Measurements from ENCODE around the gene MYH16.
"Not testable (repeated sequence)": the region's sequence is repeated elsewhere in the genome, so short reads cannot be mapped to it uniquely, and the experiment has no call there.

Gene MYH16

DNA sequence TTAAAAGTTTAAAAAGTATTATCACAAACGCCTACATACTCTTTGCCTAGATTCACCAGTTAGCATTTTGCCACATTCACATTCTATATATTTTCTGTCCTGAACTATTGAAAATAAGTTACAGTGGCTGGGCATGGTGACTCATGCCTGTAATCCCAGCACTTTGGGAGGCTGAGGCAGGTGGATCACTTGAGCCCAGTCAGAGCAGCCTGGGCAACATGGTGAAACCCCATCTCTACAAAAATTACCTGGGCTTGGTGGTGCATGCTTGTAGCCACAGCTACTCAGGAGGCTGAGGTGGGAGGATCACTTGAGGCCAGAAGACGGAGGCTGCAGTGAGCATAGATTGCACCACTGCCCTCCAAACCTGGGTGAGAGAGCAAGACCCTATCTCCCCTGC is 58.4 kb downstream of the MYH16 start:
- peaks cover 45% of the 10 kb centered on the region for H3K36me3 Mint-ChIP-seq (ENCODE audit: low read depth)
- no peaks in the 10 kb centered on the region for H3K27me3 Mint-ChIP-seq
- H3K4me3 Mint-ChIP-seq: peak overlapping the region; percentile 37
- H3K9me3 Mint-ChIP-seq: no peaks in the 10 kb centered on the region
- peak overlapping the region; percentile 91 for H3K27ac Mint-ChIP-seq
- H3K4me1 Mint-ChIP-seq (ENCODE audit: low read depth): peaks cover 66% of the 10 kb centered on the region

DNA sequence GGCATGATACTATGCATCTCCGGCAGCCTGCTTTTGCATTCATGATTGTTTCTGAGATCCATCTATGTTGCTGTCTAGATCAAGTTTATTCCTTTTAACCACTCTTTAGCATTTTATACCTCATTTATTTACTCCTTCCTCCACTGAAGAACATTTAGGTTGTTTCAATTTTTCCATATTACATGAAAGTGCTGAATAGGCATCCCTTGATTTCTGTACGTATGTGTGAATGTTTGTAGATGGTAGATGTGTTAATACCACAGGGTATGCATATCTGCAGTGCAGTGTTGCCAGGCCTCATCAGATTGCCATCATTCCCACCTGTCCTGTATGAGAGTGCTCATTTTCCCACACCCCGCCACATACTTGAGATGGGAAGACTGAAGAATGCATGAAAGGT is 67.0 kb downstream of the MYH16 start:
- Mint-ChIP-seq H3K4me1 (ENCODE audit: low read depth) (peaks cover 6% of the 10 kb centered on the region), H3K27ac (no peak overlapping the region), H3K9me3 (no peaks in the 10 kb centered on the region), H3K27me3 (no peaks in the 10 kb centered on the region), H3K4me3 (no peak overlapping the region), H3K36me3 (ENCODE audit: low read depth) (peaks cover 59% of the 10 kb centered on the region)

DNA sequence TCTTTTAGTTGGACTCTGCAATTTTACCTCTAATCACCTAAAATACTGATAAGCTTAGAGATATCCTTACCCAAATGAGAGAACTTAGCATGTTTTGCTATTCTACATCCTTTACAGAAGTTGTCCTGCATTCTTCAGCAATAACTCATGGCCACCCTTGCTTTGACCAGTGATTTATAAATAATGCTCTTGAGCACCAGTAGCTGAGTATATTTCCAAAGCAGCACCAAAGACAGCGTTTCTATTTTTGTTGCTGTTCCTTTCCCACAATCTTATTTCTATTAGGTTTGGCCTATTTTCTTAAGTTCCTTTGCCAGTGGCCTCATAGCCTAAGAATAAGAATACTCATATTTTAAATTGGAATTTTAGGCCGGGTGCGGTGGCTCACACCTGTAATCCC is 68.0 kb downstream of the MYH16 start:
- H3K4me3 Mint-ChIP-seq: no peak overlapping the region
- H3K27me3 Mint-ChIP-seq: no peaks in the 10 kb centered on the region
- H3K36me3 Mint-ChIP-seq (ENCODE audit: low read depth): peaks cover 58% of the 10 kb centered on the region
- peaks cover 3% of the 10 kb centered on the region for H3K4me1 Mint-ChIP-seq (ENCODE audit: low read depth)
- H3K9me3 Mint-ChIP-seq: no peaks in the 10 kb centered on the region
- no peak overlapping the region for H3K27ac Mint-ChIP-seq

DNA sequence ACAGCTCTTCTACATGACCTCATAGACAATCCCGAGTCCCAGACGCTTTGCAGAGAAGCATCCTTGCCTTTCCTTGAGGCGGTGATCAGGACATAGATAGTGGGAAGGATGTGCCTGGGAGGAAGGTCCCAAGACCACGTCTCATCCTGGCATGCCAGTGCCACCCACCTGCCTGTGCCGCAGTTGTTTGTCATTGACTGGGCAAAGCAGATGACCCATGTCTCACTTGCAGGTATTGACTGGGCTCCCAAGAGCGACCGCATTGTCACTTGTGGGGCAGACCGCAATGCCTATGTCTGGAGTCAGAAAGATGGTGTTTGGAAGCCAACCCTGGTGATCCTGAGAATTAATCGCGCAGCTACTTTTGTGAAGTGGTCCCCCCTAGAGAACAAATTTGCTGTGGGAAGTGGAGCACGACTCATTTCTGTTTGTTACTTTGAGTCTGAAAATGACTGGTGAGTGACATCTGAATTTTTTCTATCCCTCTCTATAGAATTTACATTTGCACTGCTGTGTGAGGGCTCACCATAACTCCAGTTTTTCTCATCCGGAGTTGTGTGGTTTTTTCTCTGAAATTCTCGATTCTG is 71.5 kb downstream of the MYH16 start:
- Mint-ChIP-seq H3K9me3 (no peaks in the 10 kb centered on the region), H3K27ac (peak overlapping the region; percentile 57), H3K36me3 (ENCODE audit: low read depth) (peaks cover 60% of the 10 kb centered on the region), H3K27me3 (no peaks in the 10 kb centered on the region), H3K4me1 (ENCODE audit: low read depth) (peaks cover 3% of the 10 kb centered on the region), H3K4me3 (no peak overlapping the region)

DNA sequence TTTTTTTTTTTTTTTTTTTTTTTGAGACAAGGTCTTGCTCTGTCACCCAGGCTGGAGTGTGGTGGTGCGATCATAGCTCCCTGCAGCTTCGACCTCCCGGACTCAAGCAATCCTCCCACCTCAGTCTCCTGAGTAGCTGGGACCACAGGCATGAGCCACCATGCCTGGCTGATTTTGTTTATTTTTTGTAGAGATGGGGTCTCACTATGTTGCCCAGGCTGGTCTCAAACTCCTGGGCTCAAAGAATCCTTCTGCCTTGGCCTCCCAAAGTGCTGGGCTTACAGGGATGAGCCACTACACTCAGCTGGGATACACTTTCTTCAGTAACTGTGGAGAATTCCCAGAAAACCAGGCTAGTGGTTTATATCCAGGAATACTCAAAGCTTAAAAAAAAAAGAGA is 78.0 kb downstream of the MYH16 start:
- H3K9me3 Mint-ChIP-seq; H3K27me3 Mint-ChIP-seq; H3K4me1 Mint-ChIP-seq (ENCODE audit: low read depth); H3K4me3 Mint-ChIP-seq; H3K27ac Mint-ChIP-seq: not testable (repeated sequence)
- H3K36me3 Mint-ChIP-seq (ENCODE audit: low read depth): peaks cover 46% of the 10 kb centered on the region

DNA sequence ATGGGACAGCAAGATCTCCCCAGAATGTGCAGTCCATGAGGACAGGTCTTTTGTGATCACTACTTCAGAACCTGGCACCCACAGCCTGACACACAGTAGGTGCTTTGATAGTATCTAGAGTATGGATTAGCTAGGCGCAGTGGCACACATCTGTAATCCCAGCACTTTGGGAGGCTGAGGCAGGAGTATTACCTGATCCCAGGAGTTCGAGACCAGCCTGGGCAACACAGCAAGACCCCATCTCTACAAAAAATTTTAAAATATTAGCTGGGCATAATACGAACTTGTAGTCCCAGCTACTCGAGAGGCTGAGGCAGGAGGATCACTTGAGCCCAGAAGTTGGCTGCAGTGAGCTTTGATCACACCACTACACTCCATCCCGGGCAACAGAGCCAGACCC is 79.6 kb downstream of the MYH16 start:
- Mint-ChIP-seq H3K4me3 (no peak overlapping the region), H3K27ac (no peak overlapping the region), H3K27me3 (no peaks in the 10 kb centered on the region), H3K36me3 (ENCODE audit: low read depth) (peaks cover 43% of the 10 kb centered on the region), H3K4me1 (ENCODE audit: low read depth) (no peaks in the 10 kb centered on the region), H3K9me3 (no peaks in the 10 kb centered on the region)

DNA sequence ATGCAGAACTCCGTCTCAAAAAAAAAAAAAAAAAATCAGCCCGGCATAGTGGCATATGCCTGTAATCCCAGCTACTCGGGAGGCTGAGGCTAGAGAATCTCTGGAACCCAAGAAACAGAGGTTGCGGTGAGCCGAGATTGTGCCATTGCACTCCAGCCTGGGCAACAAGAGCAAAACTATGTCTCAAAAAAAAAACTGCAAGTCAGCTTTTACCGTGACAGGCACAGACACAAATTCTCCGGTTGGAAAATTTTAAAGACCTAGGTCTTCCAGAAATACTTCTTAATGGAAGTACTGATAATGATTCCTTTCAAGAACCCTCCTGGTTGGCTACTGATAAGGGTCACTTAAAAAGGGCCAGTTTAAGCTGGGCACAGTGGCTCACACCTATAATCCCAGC is 82.5 kb downstream of the MYH16 start:
- H3K27ac Mint-ChIP-seq: no peak overlapping the region
- no peaks in the 10 kb centered on the region for H3K27me3 Mint-ChIP-seq
- H3K4me1 Mint-ChIP-seq (ENCODE audit: low read depth): no peaks in the 10 kb centered on the region
- no peaks in the 10 kb centered on the region for H3K9me3 Mint-ChIP-seq
- peaks cover 49% of the 10 kb centered on the region for H3K36me3 Mint-ChIP-seq (ENCODE audit: low read depth)
- no peak overlapping the region for H3K4me3 Mint-ChIP-seq

DNA sequence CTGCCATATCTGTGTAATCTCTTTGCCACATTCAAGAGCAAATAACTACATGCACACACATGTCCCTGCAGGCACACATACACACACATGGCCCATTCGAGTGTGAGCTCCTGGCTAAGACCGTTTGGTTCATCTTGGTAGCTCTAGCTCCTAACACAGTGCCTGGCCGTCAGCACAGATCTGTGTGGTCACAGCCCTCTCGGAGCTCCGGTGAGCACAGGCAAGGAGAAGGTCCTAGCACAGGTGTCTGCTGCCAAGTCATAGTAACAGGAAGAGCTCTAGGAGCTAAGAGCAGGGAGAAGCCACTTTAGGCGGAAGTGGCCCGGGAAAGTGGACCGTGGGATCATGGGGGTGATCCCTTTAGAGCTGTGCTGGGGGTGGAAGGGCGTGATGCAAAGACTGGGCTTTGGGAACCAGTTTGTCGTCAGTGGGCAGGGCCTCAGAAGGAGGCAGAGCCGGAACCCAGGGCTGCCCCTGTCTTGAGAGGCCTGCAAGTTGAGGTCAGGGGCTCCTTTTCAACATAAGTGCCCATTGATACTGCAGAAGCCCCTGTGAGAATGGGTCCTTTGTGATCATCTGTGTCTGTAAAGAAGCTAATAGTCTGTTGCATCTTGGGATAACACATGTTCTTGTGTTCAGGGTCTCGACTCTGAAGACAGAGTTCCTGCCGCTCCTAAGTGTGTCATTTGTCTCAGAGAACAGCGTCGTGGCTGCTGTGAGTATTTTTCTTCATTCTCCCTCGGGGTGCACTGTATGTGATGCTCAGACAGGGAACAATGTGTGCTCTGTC is 85.3 kb downstream of the MYH16 start:
- Mint-ChIP-seq H3K4me1 (ENCODE audit: low read depth) (no peaks in the 10 kb centered on the region), H3K36me3 (ENCODE audit: low read depth) (peaks cover 44% of the 10 kb centered on the region), H3K27ac (no peak overlapping the region), H3K9me3 (no peaks in the 10 kb centered on the region), H3K27me3 (no peaks in the 10 kb centered on the region), H3K4me3 (no peak overlapping the region)

DNA sequence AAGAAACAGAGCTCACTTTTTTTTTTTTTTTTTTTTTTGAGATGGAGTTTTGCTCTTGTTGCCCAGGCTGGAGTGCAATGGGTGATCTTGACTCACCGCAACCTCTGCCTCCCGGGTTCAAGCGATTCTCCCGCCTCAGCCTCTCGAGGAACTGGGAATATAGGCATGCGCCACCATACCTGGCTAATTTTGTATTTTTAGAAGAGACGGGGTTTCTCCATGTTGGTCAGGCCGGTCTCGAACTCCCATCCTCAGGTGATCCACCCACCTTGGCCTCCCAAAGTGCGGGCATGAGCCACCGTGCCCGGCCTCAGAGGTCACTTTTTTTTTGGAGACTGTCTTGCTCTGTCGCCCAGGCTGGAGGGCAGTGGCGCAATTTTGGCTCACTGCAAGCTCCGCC is 85.9 kb downstream of the MYH16 start:
- peaks cover 51% of the 10 kb centered on the region for H3K36me3 Mint-ChIP-seq (ENCODE audit: low read depth)
- not testable (repeated sequence) for H3K4me3 Mint-ChIP-seq

DNA sequence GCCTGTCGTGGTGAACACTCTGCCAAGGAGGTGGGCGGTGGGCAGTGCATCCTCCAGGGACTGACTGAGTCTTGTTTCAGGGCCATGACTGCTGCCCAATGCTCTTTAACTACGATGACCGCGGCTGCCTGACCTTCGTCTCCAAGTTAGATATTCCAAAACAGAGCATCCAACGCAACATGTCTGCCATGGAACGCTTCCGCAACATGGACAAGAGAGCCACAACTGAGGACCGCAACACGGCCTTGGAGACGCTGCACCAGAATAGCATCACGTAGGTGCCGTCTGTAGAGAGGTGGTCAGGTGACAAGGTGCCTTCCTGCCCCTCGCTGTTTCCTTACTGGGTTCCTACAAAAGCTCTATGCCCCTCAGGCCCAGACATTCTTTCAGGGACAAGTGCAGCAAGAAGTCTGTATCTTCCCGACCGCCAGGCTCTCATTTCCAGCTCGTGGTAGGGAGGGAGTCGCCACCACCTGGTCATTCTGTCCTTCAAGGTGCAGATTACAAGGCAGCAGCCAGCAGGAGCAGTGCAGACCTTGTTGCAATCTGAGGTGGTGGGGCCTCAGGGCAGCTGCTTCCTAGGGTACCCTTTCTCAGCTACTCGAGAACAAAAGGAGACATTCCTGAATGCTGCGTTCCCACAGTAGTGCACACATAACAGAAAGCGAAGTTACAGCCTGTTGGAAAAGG is 87.0 kb downstream of the MYH16 start:
- Mint-ChIP-seq H3K27ac (no peak overlapping the region), H3K36me3 (ENCODE audit: low read depth) (peaks cover 55% of the 10 kb centered on the region), H3K4me3 (no peak overlapping the region), H3K9me3 (no peaks in the 10 kb centered on the region), H3K27me3 (no peaks in the 10 kb centered on the region), H3K4me1 (ENCODE audit: low read depth) (no peaks in the 10 kb centered on the region)

More for the DNA sequence above, 85.9 kb downstream of the MYH16 start:
- not testable (repeated sequence) for H3K4me1 Mint-ChIP-seq (ENCODE audit: low read depth); H3K27me3 Mint-ChIP-seq; H3K27ac Mint-ChIP-seq; H3K9me3 Mint-ChIP-seq
